HS-5 (cell line): Measurements from ENCODE around the gene TBC1D10A.
A peak's percentile ranks its signal among the peaks of the same experiment; 100 is the strongest.

Experiments used
- DNase-seq: peaks from one replicate; pipeline ENCODE4 v3.0.0-alpha.2; 2012; ENCODE audit warnings: low read depth

Gene TBC1D10A

GRCh38 chr22:30265823-30266444, 60.8 kb downstream of the TBC1D10A start:
- DNase-seq: no peak

- DNase-seq: no peak
These were observed 61.5 kb downstream of the TBC1D10A start for GRCh38 chr22:30265131-30265720.

GRCh38 chr22:30263883-30264282, 62.9 kb downstream of the TBC1D10A start:
- no peak for DNase-seq

GRCh38 chr22:30262917-30263741, 63.6 kb downstream of the TBC1D10A start:
- no peak for DNase-seq

- no peak for DNase-seq
These were observed 64.6 kb downstream of the TBC1D10A start for GRCh38 chr22:30262112-30262511.

GRCh38 chr22:30261134-30261533, 65.6 kb downstream of the TBC1D10A start:
- no peak for DNase-seq

- DNase-seq: no peak
These were observed 66.1 kb downstream of the TBC1D10A start for GRCh38 chr22:30260682-30261081.

- no peak for DNase-seq
These were observed 66.5 kb downstream of the TBC1D10A start for GRCh38 chr22:30260276-30260675.

- no peak for DNase-seq
These were observed 72.4 kb downstream of the TBC1D10A start for GRCh38 chr22:30254314-30254713.

- DNase-seq: no peak
These were observed 73.4 kb downstream of the TBC1D10A start for GRCh38 chr22:30253205-30253852.

GRCh38 chr22:30252411-30253204, 74.1 kb downstream of the TBC1D10A start:
- no peak for DNase-seq

- DNase-seq: peak; percentile 34
These were observed 75.0 kb downstream of the TBC1D10A start for GRCh38 chr22:30251711-30252110.

- DNase-seq: peak; percentile 29
These were observed 76.0 kb downstream of the TBC1D10A start for GRCh38 chr22:30250661-30251267.

- no peak for DNase-seq
These were observed 76.6 kb downstream of the TBC1D10A start for GRCh38 chr22:30250039-30250565.

GRCh38 chr22:30249049-30250038, 77.4 kb downstream of the TBC1D10A start:
- DNase-seq: no peak

- no peak for DNase-seq
These were observed 78.3 kb downstream of the TBC1D10A start for GRCh38 chr22:30248484-30248883.

GRCh38 chr22:30247974-30248373, 78.8 kb downstream of the TBC1D10A start:
- no peak for DNase-seq

- no peak for DNase-seq
These were observed 79.2 kb downstream of the TBC1D10A start for GRCh38 chr22:30247561-30247960.

GRCh38 chr22:30246814-30247376, 79.8 kb downstream of the TBC1D10A start:
- no peak for DNase-seq
